Effector memory CD8-positive, alpha-beta T cell (primary cell): ENCODE results near the gene ASCC1.

Experiments
- ATAC-seq: fragments of 150-1000 bp; cut with Tn5 transposase; replicated peaks from 2 replicates; pipeline ENCODE4 v1.10.0; 2021; ENCODE audit warnings: mild to moderate bottlenecking, moderate library complexity
- DNase-seq, 3 experiments: peaks; one replicate each; pipeline ENCODE4 v3.0.0; 2021
- H3K27ac Mint-ChIP-seq, 2 donors: one replicate each; pipeline ENCODE4 v1.8.0; 2022; ENCODE audit warnings: mild to moderate bottlenecking in 2 of 2, mixed read lengths in 2 of 2, moderate library complexity in 2 of 2
- H3K27me3 Mint-ChIP-seq, 2 donors: one replicate each; pipeline ENCODE4 v1.8.0; 2022; ENCODE audit warnings: mixed read lengths in 2 of 2
- H3K36me3 Mint-ChIP-seq: one replicate; pipeline ENCODE4 v1.8.0; 2022; ENCODE audit warnings: mild to moderate bottlenecking, moderate library complexity, mixed read lengths; ENCODE audit not compliant: insufficient read depth
- H3K4me1 Mint-ChIP-seq, 2 donors: one replicate each; pipeline ENCODE4 v1.8.0; 2022; ENCODE audit warnings: low read depth in 2 of 2, mixed read lengths in 2 of 2
- H3K4me3 Mint-ChIP-seq, 2 donors: one replicate each; pipeline ENCODE4 v1.8.0; 2022; ENCODE audit warnings: mild to moderate bottlenecking in 2 of 2, mixed read lengths in 2 of 2, moderate library complexity in 2 of 2
- H3K9me3 Mint-ChIP-seq, 2 donors: one replicate each; pipeline ENCODE4 v1.8.0; 2022; ENCODE audit warnings: mixed read lengths in 2 of 2

Gene ASCC1

GRCh38 chr10:72098301-72098835, 117.7 kb downstream of the ASCC1 start:
- Mint-ChIP-seq H3K4me3 (no peak overlapping the region), H3K4me1 (peaks cover 0 to 9% of the 10 kb centered on the region in 2 donors), H3K36me3 (peaks cover 9% of the 10 kb centered on the region), H3K9me3 (no peaks in the 10 kb centered on the region), H3K27ac (no peak overlapping the region), H3K27me3 (no peaks in the 10 kb centered on the region)
- DNase-seq (no peak), ATAC-seq (no peak)

DNA sequence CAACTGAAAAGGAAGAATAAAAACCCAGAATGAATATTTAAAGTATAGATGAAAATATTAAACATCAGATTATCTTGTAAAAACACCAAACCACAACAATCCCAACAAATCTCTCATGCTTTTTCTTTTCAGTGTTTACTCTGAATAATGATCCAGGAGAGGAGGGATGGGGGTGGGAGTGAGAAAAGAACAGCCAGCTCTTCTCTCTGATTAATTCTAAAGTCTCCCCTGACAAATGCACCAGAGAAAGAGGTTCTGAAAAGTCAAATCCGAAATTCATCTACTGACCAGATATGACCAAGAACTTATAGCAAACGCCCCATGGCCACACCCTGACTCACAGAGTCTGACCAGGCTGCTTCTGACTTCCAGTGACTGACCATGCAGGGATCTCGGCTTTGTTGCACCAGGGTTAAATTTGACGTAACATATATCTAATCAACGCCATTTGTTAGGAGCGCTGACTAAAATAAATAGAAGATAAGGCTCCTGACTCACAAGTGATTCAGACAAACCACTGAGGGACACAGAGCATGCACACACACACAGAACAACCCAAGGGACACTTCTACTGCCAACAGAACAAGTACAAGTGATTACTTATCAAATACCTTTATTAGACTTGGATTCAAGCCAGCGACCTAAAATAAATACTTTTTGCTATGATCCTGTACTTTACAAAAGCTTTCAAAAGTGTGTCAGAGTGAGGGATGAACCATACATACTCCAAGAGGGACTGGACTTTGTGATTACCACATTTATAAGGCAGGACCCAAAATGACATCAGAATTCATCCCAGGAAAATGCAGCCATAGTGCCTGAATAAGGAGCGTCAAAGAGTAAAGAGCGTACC, 118.4 kb downstream of the ASCC1 start:
- H3K27me3 Mint-ChIP-seq: no peaks in the 10 kb centered on the region
- H3K36me3 Mint-ChIP-seq: peaks cover 9% of the 10 kb centered on the region
- ATAC-seq (no peak), DNase-seq (no peak)
- H3K27ac Mint-ChIP-seq: no peak overlapping the region
- no peaks in the 10 kb centered on the region for H3K9me3 Mint-ChIP-seq
- peaks cover 0 to 8% of the 10 kb centered on the region in 2 donors for H3K4me1 Mint-ChIP-seq
- H3K4me3 Mint-ChIP-seq: no peak overlapping the region

DNA sequence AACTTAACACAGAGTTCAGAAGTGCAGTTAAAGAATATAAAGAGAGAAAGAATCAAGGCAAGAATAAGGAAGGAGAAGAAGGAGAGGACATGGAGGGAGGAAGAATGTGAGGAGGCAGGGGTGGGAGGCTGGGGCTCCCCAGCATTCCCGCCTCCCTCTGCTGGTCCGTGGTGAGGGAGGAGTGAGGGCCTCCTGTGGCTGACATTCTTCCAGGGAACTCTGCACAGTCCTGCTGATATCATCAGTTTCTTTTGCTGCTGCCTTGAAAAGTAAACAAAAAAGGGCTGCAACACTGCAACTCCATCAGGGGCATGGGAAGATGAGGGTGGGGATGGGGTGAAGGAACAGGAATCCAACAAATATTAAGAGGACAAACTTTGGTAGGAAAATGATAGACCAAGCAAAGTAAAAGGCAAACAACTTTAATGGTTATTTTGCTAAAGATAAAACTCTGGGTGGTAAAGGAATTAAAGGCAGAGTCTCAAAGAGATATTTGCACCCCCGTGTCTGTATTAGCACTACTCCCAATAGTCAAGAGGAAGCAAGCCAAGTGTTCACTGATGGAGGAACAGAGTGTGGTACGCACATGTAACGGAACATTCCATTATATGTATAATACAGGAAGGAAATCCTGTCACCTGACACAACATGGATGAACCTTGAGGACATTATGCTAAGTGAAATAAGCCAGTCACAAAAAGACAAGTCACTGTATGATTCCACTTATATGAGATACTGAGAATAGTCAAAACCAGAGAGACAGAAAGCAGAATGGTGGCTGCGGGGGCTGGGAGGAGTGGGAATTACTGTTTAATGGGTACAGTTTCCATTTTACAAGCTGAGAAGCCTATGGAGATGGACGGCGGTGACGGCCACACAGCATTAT, 119.7 kb downstream of the ASCC1 start:
- no peak overlapping the region for H3K4me3 Mint-ChIP-seq

DNA sequence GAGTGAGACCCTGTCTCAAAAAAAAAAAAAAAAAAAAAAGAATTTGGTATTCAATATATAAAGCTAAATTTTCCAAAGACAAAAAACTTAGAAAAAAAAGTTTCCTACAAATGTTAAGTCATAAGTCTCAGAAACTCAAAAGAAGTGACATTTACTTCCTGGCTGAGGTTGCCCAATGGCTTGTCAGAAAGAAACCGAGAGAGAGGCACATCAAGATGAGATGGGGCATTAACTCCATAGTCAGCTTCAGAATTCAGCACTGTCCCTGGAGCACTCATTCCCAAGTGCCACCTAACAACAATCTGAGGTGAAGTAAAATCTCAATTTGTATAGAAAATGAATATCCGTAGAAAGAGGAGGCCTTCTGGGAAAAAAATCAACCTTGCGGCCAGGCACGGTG, 120.9 kb downstream of the ASCC1 start:
- H3K27me3 Mint-ChIP-seq: no peaks in the 10 kb centered on the region
- no peak overlapping the region for H3K27ac Mint-ChIP-seq
- H3K4me3 Mint-ChIP-seq: no peak overlapping the region
- H3K9me3 Mint-ChIP-seq: no peaks in the 10 kb centered on the region
- peaks cover 0 to 9% of the 10 kb centered on the region in 2 donors for H3K4me1 Mint-ChIP-seq
- no peaks in the 10 kb centered on the region for H3K36me3 Mint-ChIP-seq
- DNase-seq (no peak), ATAC-seq (no peak)

More for the DNA sequence above, 119.7 kb downstream of the ASCC1 start:
- H3K27ac Mint-ChIP-seq: no peak overlapping the region
- H3K27me3 Mint-ChIP-seq: no peaks in the 10 kb centered on the region
- ATAC-seq: no peak
- peaks cover 0 to 8% of the 10 kb centered on the region in 2 donors for H3K4me1 Mint-ChIP-seq
- H3K36me3 Mint-ChIP-seq: peaks cover 8% of the 10 kb centered on the region
- DNase-seq: no peak
- no peaks in the 10 kb centered on the region for H3K9me3 Mint-ChIP-seq

DNA sequence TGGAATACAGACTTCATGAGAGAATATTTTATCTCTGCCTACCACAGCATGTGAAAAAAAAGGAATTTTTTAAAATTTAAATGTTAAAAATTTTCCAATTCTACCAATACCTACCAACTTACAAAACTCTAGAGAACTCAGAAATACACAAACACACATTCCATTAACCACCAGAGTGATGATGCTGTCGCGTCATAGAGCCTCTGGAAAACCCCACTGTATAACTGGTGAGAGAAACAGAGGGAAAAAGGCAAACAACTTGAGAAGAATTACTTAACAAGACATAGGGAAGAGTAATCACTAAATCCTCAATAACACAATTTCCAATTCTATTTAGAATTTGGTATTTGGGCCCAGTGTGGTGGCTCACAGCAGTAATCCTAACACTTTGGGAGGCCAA, 121.5 kb downstream of the ASCC1 start:
- Mint-ChIP-seq H3K9me3 (no peaks in the 10 kb centered on the region), H3K36me3 (no peaks in the 10 kb centered on the region), H3K27me3 (no peaks in the 10 kb centered on the region), H3K27ac (no peak overlapping the region), H3K4me3 (no peak overlapping the region), H3K4me1 (peaks cover 5 to 15% of the 10 kb centered on the region in 2 donors)
- ATAC-seq (no peak), DNase-seq (no peak)

DNA sequence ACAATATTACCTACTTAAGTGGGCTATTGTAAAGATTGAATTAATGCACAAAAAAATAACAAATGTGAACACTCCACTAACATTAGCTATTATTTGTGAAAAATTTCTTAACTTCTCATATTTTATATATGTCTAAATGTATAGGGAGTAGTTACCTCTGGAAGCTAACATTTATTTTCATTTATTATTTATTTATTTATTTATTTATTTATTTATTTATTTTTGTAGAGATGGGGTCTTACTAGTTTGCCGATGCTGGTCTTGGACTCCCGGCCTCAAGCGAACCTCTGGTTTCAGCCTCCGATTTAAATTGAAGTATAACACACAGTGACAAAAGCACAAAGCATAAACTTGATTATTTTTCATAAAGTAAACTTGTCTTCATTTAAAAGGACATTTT, 122.6 kb downstream of the ASCC1 start:
- no peak overlapping the region for H3K27ac Mint-ChIP-seq
- peaks cover 5% of the 10 kb centered on the region for H3K36me3 Mint-ChIP-seq

GRCh38 chr10:72092987-72093386, 123.1 kb downstream of the ASCC1 start:
- no peaks in the 10 kb centered on the region for H3K9me3 Mint-ChIP-seq
- no peak overlapping the region for H3K4me3 Mint-ChIP-seq
- ATAC-seq (no peak), DNase-seq (no peak)
- no peak overlapping the region for H3K27ac Mint-ChIP-seq
- H3K4me1 Mint-ChIP-seq: peaks cover 10 to 22% of the 10 kb centered on the region in 2 donors
- no peaks in the 10 kb centered on the region for H3K27me3 Mint-ChIP-seq
- peaks cover 9% of the 10 kb centered on the region for H3K36me3 Mint-ChIP-seq

More for the DNA sequence above, 122.6 kb downstream of the ASCC1 start:
- no peak overlapping the region for H3K4me3 Mint-ChIP-seq
- no peaks in the 10 kb centered on the region for H3K27me3 Mint-ChIP-seq
- no peak for DNase-seq
- ATAC-seq: no peak
- no peaks in the 10 kb centered on the region for H3K9me3 Mint-ChIP-seq
- H3K4me1 Mint-ChIP-seq: peaks cover 7 to 19% of the 10 kb centered on the region in 2 donors

DNA sequence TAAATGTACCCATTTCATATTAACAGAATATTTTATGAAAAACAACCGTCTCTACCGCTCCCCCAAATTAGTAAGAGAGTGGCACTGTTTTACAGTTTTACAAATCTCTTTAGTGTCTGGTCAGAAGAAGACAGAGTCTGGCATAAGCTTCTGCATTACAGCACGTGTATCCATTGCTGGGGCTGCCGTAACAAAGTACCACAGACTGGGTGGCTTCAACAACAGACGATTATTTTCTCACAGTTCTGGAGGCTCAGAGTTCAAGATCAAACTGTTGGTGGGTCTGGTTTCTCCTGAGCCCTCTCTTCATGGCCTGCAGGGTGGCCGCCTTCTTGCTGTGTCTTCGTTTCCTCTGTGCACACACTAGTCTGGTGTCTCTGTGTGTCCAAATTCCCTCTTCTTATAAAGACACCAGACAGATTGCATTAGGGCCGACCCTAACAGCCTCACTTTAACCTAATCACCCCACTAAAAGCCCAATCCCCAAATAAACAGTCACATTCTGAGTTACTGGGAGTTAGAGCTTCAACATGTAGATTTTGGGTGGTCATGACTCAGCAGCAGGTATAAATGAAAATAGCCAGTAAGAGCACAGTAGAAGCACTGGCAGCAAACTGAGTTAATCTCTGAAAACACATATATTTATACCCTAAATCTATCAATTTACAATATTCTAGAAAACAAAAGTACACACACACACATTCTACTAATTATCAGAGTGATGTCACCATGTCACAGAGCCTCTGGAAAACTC, 123.7 kb downstream of the ASCC1 start:
- H3K4me1 Mint-ChIP-seq: peaks cover 12 to 22% of the 10 kb centered on the region in 2 donors
- no peak for ATAC-seq
- no peak overlapping the region for H3K27ac Mint-ChIP-seq
- H3K9me3 Mint-ChIP-seq: no peaks in the 10 kb centered on the region
- H3K36me3 Mint-ChIP-seq: peaks cover 16% of the 10 kb centered on the region
- no peak for DNase-seq
- H3K27me3 Mint-ChIP-seq: no peaks in the 10 kb centered on the region
- no peak overlapping the region for H3K4me3 Mint-ChIP-seq

GRCh38 chr10:72090326-72090725, 125.8 kb downstream of the ASCC1 start:
- peaks cover 27 to 29% of the 10 kb centered on the region in 2 donors for H3K4me1 Mint-ChIP-seq
- DNase-seq (no peak), ATAC-seq (no peak)
- H3K36me3 Mint-ChIP-seq: peaks cover 36% of the 10 kb centered on the region
- H3K27me3 Mint-ChIP-seq: no peaks in the 10 kb centered on the region
- no peaks in the 10 kb centered on the region for H3K9me3 Mint-ChIP-seq
- peak overlapping the region; percentile 94 to 97 for H3K4me3 Mint-ChIP-seq
- peak overlapping the region; percentile 99 for H3K27ac Mint-ChIP-seq

DNA sequence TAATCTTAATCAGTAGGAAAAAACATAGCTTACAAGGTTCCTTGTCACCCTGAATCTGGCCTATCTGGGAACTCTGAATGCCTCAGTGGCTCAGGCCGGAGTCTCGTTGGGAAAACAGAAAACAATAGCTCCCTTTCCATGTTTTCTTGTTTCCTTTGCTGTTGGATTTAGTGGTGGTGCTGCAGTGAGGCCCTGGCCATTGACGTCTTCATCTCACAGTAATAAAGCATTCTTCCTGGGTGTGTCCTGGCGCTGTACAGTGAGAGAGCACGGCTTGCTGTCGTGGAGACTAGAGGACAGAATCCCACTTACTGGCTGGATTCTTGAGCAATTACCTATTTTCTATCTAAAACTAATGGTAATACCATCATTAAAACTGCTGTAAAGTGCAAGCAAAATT, 126.5 kb downstream of the ASCC1 start:
- Mint-ChIP-seq H3K36me3 (peaks cover 43% of the 10 kb centered on the region), H3K9me3 (no peaks in the 10 kb centered on the region), H3K4me1 (peaks cover 34 to 36% of the 10 kb centered on the region in 2 donors), H3K4me3 (peak overlapping the region; percentile 94 to 97), H3K27ac (peak overlapping the region; percentile 99), H3K27me3 (no peaks in the 10 kb centered on the region)
- DNase-seq (peak in 1 of 3 experiments; percentile 2), ATAC-seq (no peak)

GRCh38 chr10:72088889-72089575, 127.0 kb downstream of the ASCC1 start:
- H3K4me1 Mint-ChIP-seq: peaks cover 39 to 40% of the 10 kb centered on the region in 2 donors

More at GRCh38 chr10:72088889-72089575, 127.0 kb downstream of the ASCC1 start:
- Mint-ChIP-seq H3K9me3 (no peaks in the 10 kb centered on the region), H3K27ac (peak overlapping the region; percentile 99), H3K4me3 (peak overlapping the region; percentile 94 to 97), H3K36me3 (peaks cover 49% of the 10 kb centered on the region), H3K27me3 (no peaks in the 10 kb centered on the region)
- peak; percentile 36 to 45 (median 40) for DNase-seq
- ATAC-seq: peak; percentile 24
